Right forelimb (tissue), 1 donor: ENCODE results near the gene TSC22D2.
"Not testable (repeated sequence)": the region's sequence is repeated elsewhere in the genome, so short reads cannot be mapped to it uniquely, and the experiment has no call there.

Source experiments
- DNase-seq: peaks from one replicate; pipeline ENCODE4 v3.0.0-alpha.2; 2018

The TSC22D2 gene

GRCh38 chr3:150449169-150449721 lies 41.1 kb downstream of the TSC22D2 start:
- DNase-seq = no peak

GRCh38 chr3:150450916-150451315 lies 42.8 kb downstream of the TSC22D2 start:
- DNase-seq = no peak

GRCh38 chr3:150451329-150452048 lies 43.4 kb downstream of the TSC22D2 start:
- DNase-seq = no peak

- DNase-seq = no peak
Measured at GRCh38 chr3:150453353-150453752, 45.3 kb downstream of the TSC22D2 start.

GRCh38 chr3:150454085-150454484 lies 46.0 kb downstream of the TSC22D2 start:
- DNase-seq = no peak

GRCh38 chr3:150454622-150455021 lies 46.5 kb downstream of the TSC22D2 start:
- no peak for DNase-seq

- DNase-seq = no peak
Measured at GRCh38 chr3:150455341-150455740, 47.2 kb downstream of the TSC22D2 start.

- no peak for DNase-seq
Measured at GRCh38 chr3:150458001-150458400, 49.9 kb downstream of the TSC22D2 start.

- DNase-seq = no peak
Measured at GRCh38 chr3:150460484-150460883, 52.4 kb downstream of the TSC22D2 start.

GRCh38 chr3:150461399-150461798 lies 53.3 kb downstream of the TSC22D2 start:
- no peak for DNase-seq

- DNase-seq = no peak
Measured at GRCh38 chr3:150462108-150462507, 54.0 kb downstream of the TSC22D2 start.

GRCh38 chr3:150464684-150465083 lies 56.6 kb downstream of the TSC22D2 start:
- no peak for DNase-seq

- DNase-seq = no peak
Measured at GRCh38 chr3:150467381-150467780, 59.3 kb downstream of the TSC22D2 start.

GRCh38 chr3:150469031-150469930 lies 61.2 kb downstream of the TSC22D2 start:
- peak; percentile 71 for DNase-seq

- no peak for DNase-seq
Measured at GRCh38 chr3:150469931-150470740, 62.0 kb downstream of the TSC22D2 start.

- DNase-seq = no peak
Measured at GRCh38 chr3:150472421-150472820, 64.3 kb downstream of the TSC22D2 start.

GRCh38 chr3:150473161-150473560 lies 65.1 kb downstream of the TSC22D2 start:
- not testable (repeated sequence) for DNase-seq

- DNase-seq = no peak
Measured at GRCh38 chr3:150479370-150479769, 71.3 kb downstream of the TSC22D2 start.

- DNase-seq = no peak
Measured at GRCh38 chr3:150480877-150481276, 72.8 kb downstream of the TSC22D2 start.

- no peak for DNase-seq
Measured at GRCh38 chr3:150483226-150483625, 75.1 kb downstream of the TSC22D2 start.

- DNase-seq = no peak
Measured at GRCh38 chr3:150484410-150484809, 76.3 kb downstream of the TSC22D2 start.

- no peak for DNase-seq
Measured at GRCh38 chr3:150488867-150489266, 80.8 kb downstream of the TSC22D2 start.
